ENCODE measurements around the gene CEACAM16. TPM values are rescaled to one million over a fixed set of nuclear protein-coding genes. Genes with fewer than 3 reads are reported as not detected.

The CEACAM16 gene
- total and polyA plus RNA-seq, 9 of the 15 experiments (the other 6 are each of a cell fraction or from before 2014, with no cell fraction given) = not detected

DNA sequence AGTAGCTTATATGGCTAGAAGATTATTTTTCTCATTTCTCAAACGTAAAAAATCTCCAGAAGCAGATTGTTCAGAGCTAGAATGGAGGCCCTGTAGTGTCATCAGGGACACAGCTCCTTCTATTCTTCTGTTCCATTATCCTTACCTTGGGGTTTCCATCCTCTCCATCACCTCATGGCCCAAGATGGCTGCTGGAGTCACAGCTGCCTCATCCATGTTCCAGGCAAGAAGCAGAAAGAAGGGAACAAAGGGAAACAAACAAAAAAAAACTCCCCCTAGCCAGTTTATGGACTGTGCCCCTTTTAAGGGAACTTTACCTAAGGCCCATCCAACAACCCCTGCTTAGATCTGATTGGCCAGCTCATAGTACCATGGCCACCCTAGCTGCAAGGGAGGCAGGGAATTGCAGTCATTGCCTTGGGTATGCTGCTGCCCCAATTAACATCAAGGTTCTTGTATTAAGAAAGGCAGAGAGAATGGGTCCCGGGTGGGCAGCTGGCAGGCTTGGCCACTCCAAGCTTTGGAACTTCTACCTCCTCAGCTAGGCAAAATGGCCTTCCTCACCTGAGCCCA lies 15.7 kb downstream of the CEACAM16 start:
- 15% methylated on average over 2 of the region's 2 CpGs for WGBS (ENCODE audit: insufficient coverage, low coverage, missing lambda C conversion rate)
- FAIRE-seq (no peak), DNase-seq (ENCODE audit: extremely low read depth in 1 of 4, low spot score in 3 of 4) (no peak), ATAC-seq (no peak)
- Histone ChIP-seq H4K20me1 (replicated peaks; ENCODE audit: control insufficient read depth, insufficient read depth, low read length) (no peaks in the 10 kb centered on the region), H3K27me3 (ENCODE audit: control insufficient read depth in 2 of 2, insufficient read depth in 2 of 2, low read length in 2 of 2) (no peaks in the 10 kb centered on the region), H3K9ac (ENCODE audit: insufficient read depth in 1 of 2, low read depth in 2 of 2, low read length in 2 of 2) (no peak overlapping the region), H3K36me3 (ENCODE audit: control insufficient read depth, insufficient read depth, low read length) (no peaks in the 10 kb centered on the region), H3K9me1 (ENCODE audit: control insufficient read depth, insufficient read depth, low read length) (no peaks in the 10 kb centered on the region), H2AFZ (ENCODE audit: low read depth, low read length) (no peak overlapping the region), H3K27ac (ENCODE audit: extremely low read depth, low read depth, low read length) (no peak overlapping the region), H3K4me3 (no peak overlapping the region), H3K4me1 (replicated peaks in 1 of 2; ENCODE audit: control insufficient read depth in 2 of 2, insufficient read depth in 2 of 2, low read length in 2 of 2) (peaks cover 0 to 12% of the 10 kb centered on the region in 2 experiments; a peak in 3 of 5 replicates), H3K79me2 (ENCODE audit: control insufficient read depth, insufficient read depth, low read length) (no peaks in the 10 kb centered on the region), H3K9me3 (replicated peaks; ENCODE audit: control insufficient read depth, insufficient read depth, low read depth, low read length) (peaks cover 10% of the 10 kb centered on the region), H3K4me2 (ENCODE audit: insufficient read depth, low read length) (no peak overlapping the region)
- BruUV-seq (replicated peaks) = no TSS peak
- CTCF ChIA-PET (ENCODE audit: low intra/inter-chr PET ratio) = no interaction called here
- POLR2A ChIA-PET = interaction anchor here (0.6 to 0.7 kb wide), 4 partner anchors 9 to 1155 kb away, joined by 3 to 4 read pairs (median 3); no protein-coding TSS in a partner anchor
- in situ Hi-C loops (cut with MboI) (no loop called here), intact Hi-C loops (cut with micrococcal nuclease) (no loop called here)
- TF ChIP-seq FOXM1 (IDR thresholded peaks at IDR 0.05; ENCODE audit: low read depth) (no peak), FOXM1 (CRISPR knock-in tag; IDR thresholded peaks at IDR 0.05; ENCODE audit: low read depth) (no peak), NFXL1 (CRISPR knock-in tag; IDR thresholded peaks at IDR 0.05) (no peak), U2AF2 (optimal IDR thresholded peaks at IDR 0.05; ENCODE audit: low read depth, low read length) (no peak), E2F3 (CRISPR knock-in tag; IDR thresholded peaks at IDR 0.05) (no peak), GTF2A2 (tag; IDR thresholded peaks at IDR 0.05) (no peak), ZFP30 (CRISPR knock-in tag; IDR thresholded peaks at IDR 0.05; ENCODE audit: borderline replicate concordance) (no peak), KLF16 (IDR thresholded peaks at IDR 0.05) (no peak), ZHX1 (conservative IDR thresholded peaks at IDR 0.05; ENCODE audit: low read length) (no peak), FOXA3 (CRISPR knock-in tag; conservative IDR thresholded peaks at IDR 0.05 in 1 of 2, IDR thresholded peaks at IDR 0.05 in 1 of 2) (no peak), NCOR1 (IDR thresholded peaks at IDR 0.05) (no peak), RBM25 (IDR thresholded peaks at IDR 0.05; ENCODE audit: low read depth, low read length, severe bottlenecking) (peak; percentile 74), CREBBP (IDR thresholded peaks at IDR 0.05; ENCODE audit: low read depth, low read length) (no peak), ZNF707 (CRISPR knock-in tag; conservative IDR thresholded peaks at IDR 0.05) (no peak), ELF1 (tag; IDR thresholded peaks at IDR 0.05) (no peak), LEF1 (IDR thresholded peaks at IDR 0.05) (no peak), TCF7 (IDR thresholded peaks at IDR 0.05; ENCODE audit: borderline replicate concordance) (no peak), HLTF (IDR thresholded peaks at IDR 0.05) (peak; percentile 90)
- TF ChIP-seq, protein P1, sequence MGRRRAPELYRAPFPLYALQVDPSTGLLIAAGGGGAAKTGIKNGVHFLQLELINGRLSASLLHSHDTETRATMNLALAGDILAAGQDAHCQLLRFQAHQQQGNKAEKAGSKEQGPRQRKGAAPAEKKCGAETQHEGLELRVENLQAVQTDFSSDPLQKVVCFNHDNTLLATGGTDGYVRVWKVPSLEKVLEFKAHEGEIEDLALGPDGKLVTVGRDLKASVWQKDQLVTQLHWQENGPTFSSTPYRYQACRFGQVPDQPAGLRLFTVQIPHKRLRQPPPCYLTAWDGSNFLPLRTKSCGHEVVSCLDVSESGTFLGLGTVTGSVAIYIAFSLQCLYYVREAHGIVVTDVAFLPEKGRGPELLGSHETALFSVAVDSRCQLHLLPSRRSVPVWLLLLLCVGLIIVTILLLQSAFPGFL (CRISPR knock-in tag; IDR thresholded peaks at IDR 0.05) = no peak
- TF ChIP-seq, protein P2, sequence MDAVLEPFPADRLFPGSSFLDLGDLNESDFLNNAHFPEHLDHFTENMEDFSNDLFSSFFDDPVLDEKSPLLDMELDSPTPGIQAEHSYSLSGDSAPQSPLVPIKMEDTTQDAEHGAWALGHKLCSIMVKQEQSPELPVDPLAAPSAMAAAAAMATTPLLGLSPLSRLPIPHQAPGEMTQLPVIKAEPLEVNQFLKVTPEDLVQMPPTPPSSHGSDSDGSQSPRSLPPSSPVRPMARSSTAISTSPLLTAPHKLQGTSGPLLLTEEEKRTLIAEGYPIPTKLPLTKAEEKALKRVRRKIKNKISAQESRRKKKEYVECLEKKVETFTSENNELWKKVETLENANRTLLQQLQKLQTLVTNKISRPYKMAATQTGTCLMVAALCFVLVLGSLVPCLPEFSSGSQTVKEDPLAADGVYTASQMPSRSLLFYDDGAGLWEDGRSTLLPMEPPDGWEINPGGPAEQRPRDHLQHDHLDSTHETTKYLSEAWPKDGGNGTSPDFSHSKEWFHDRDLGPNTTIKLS (IDR thresholded peaks at IDR 0.05; ENCODE audit: borderline replicate concordance, low read depth) = no peak
